HEK293T (cell line): ENCODE data around the gene DLEU7.

Experiments used
- BHLHE40 ChIP-seq: fragments of 450-650 bp; IDR thresholded peaks from 2 replicates; pipeline ENCODE4 v1.6.1; 2016; ENCODE audit warnings: mild to moderate bottlenecking, moderate library complexity, borderline replicate concordance
- CTBP1 ChIP-seq: fragments of 450-650 bp; IDR thresholded peaks from 2 replicates; pipeline ENCODE4 v1.6.1; 2016; ENCODE audit warnings: borderline replicate concordance
- ELF4 ChIP-seq: fragments of 450-650 bp; IDR thresholded peaks from 2 replicates; pipeline ENCODE4 v1.6.1; 2017; ENCODE audit warnings: antibody characterized with exemption
- FOXK2 ChIP-seq: fragments of 450-650 bp; IDR thresholded peaks from 2 replicates; pipeline ENCODE4 v1.6.1; 2016; ENCODE audit warnings: mild to moderate bottlenecking
- FOXM1 ChIP-seq: fragments of 450-650 bp; IDR thresholded peaks from 2 replicates; pipeline ENCODE4 v1.6.1; 2017; ENCODE audit warnings: mild to moderate bottlenecking, borderline replicate concordance
- ZNF384 ChIP-seq: fragments of 450-650 bp; IDR thresholded peaks from 2 replicates; pipeline ENCODE4 v1.6.1; 2016

DNA sequence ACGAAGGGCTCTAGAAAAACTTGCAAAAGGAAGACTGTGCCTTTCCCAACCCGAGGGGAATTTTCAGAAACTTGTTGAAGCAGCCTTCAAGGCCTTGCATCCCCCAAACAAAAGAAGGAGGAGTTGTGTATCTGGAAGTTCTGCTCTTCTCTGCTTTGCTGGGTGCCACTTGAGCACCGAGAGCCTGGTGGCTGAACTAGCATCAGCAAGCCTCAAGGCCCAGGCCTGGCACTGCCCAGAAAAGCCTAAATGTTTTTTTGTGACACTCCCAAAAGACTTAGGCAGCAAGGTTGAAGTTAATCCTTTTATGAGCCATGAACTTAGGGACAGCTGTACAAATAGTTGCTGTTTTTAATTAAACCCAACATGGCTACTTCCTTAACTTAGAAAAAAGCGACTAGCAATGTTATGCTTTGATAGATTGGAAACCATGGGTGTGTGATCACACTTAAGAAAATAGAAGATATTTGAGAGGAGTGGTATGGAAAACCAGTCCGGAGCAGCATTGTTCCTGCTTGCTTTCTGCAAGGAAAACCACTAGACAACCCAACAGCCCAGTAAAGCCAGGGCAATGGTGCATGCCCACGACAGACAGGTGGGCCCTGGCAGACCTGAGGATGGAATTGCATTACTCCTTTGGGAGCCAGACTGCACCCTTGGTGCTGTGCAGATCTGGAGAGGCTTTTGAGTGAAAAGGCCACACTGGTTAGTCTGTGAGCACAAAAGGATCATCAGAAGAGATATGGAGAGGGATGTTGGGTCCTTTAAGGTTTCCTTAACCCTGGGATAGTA lies 788 bp upstream of the DLEU7 start:
- TF ChIP-seq ZNF384, result no peak
- no peak for TF ChIP-seq FOXK2
- TF ChIP-seq BHLHE40, result no peak
- no peak for TF ChIP-seq FOXM1
- TF ChIP-seq ELF4, result no peak
- TF ChIP-seq CTBP1, result no peak
